Immature natural killer cell (primary cell): Measurements from ENCODE around the gene ZNF444. TPM values are rescaled to one million over a fixed set of nuclear protein-coding genes. Genes with fewer than 3 reads are reported as not detected.
"Not testable (repeated sequence)": the region's sequence is repeated elsewhere in the genome, so short reads cannot be mapped to it uniquely, and the experiment has no call there.

Experiments
- DNase-seq, 3 donors: peaks; one replicate each; pipeline ENCODE4 v3.0.0; 2022; ENCODE audit warnings: mixed read lengths in 1 of 3
- H3K27ac Mint-ChIP-seq, 6 donors: one replicate each; pipeline ENCODE4 v1.8.0; 2020; ENCODE audit warnings: mixed read lengths in 6 of 6, mild to moderate bottlenecking in 5 of 6, inconsistent platforms in 4 of 6, moderate library complexity in 3 of 6
- H3K27me3 Mint-ChIP-seq, 3 donors: one replicate each; pipeline ENCODE4 v1.8.0; 2020 to 2021; ENCODE audit warnings: low read depth in 3 of 3, mild to moderate bottlenecking in 3 of 3, mixed read lengths in 3 of 3, moderate library complexity in 3 of 3, inconsistent platforms in 1 of 3
- H3K36me3 Mint-ChIP-seq, 3 donors: one replicate each; pipeline ENCODE4 v1.8.0; 2020; ENCODE audit warnings: mixed read lengths in 3 of 3, inconsistent platforms in 2 of 3, mild to moderate bottlenecking in 2 of 3
- H3K4me1 Mint-ChIP-seq, 2 donors: one replicate each; pipeline ENCODE4 v1.8.0; 2020; ENCODE audit warnings: inconsistent platforms in 2 of 2, mild to moderate bottlenecking in 2 of 2, mixed read lengths in 2 of 2, moderate library complexity in 1 of 2
- H3K4me3 Mint-ChIP-seq, 5 donors: one replicate each; pipeline ENCODE4 v1.8.0; 2020; ENCODE audit warnings: mild to moderate bottlenecking in 5 of 5, mixed read lengths in 5 of 5, inconsistent platforms in 3 of 5, moderate library complexity in 3 of 5
- H3K9me3 Mint-ChIP-seq, 6 donors: one replicate each; pipeline ENCODE4 v1.8.0; 2020; ENCODE audit warnings: mild to moderate bottlenecking in 6 of 6, mixed read lengths in 6 of 6, inconsistent platforms in 4 of 6, moderate library complexity in 3 of 6
- polyA plus RNA-seq, 3 donors: library from polyadenylated mRNA; unstranded; fragments of 300-500 nt; fragmentation: Illumina TruSeq; gene quantifications; one replicate each; pipeline ENCODE4 v1.2.3, GENCODE V29; 2021

Gene ZNF444
- polyA plus RNA-seq, 3 donors from 2014 or later = 7.9 to 19.1 (median 9.0) TPM

- peaks cover 0 to 3% (median 0%) of the 10 kb centered on the region in 3 donors for H3K36me3 Mint-ChIP-seq
Observed at GRCh38 chr19:56101746-56102535, 39.1 kb upstream of the ZNF444 start.

GRCh38 chr19:56103027-56103614 lies 38.0 kb upstream of the ZNF444 start:
- no peak for DNase-seq
- H3K27ac Mint-ChIP-seq = peak overlapping the region in 1 of 6 donors; percentile 45
- peaks cover 0 to 9% (median 3%) of the 10 kb centered on the region in 3 donors for H3K27me3 Mint-ChIP-seq
- no peak overlapping the region for H3K4me3 Mint-ChIP-seq
- peaks cover 0 to 3% (median 0%) of the 10 kb centered on the region in 3 donors for H3K36me3 Mint-ChIP-seq
- H3K9me3 Mint-ChIP-seq = no peaks in the 10 kb centered on the region
- peaks cover 30 to 35% of the 10 kb centered on the region in 2 donors for H3K4me1 Mint-ChIP-seq

More at GRCh38 chr19:56101746-56102535, 39.1 kb upstream of the ZNF444 start:
- H3K27me3 Mint-ChIP-seq = peaks cover 0 to 8% (median 3%) of the 10 kb centered on the region in 3 donors
- DNase-seq = no peak
- peak overlapping the region in 2 of 6 donors; percentile 39 to 62 for H3K27ac Mint-ChIP-seq
- H3K4me3 Mint-ChIP-seq = no peak overlapping the region
- peaks cover 24 to 30% of the 10 kb centered on the region in 2 donors for H3K4me1 Mint-ChIP-seq
- no peaks in the 10 kb centered on the region for H3K9me3 Mint-ChIP-seq

GRCh38 chr19:56104423-56104822 lies 36.7 kb upstream of the ZNF444 start:
- H3K9me3 Mint-ChIP-seq = no peaks in the 10 kb centered on the region
- H3K4me1 Mint-ChIP-seq = peaks cover 42 to 45% of the 10 kb centered on the region in 2 donors
- no peak overlapping the region for H3K4me3 Mint-ChIP-seq

GRCh38 chr19:56105090-56105701 lies 35.9 kb upstream of the ZNF444 start:
- DNase-seq = peak; percentile 34 to 45 (median 43)
- H3K27me3 Mint-ChIP-seq = peaks cover 0 to 9% (median 3%) of the 10 kb centered on the region in 3 donors
- peak overlapping the region in 3 of 6 donors; percentile 21 to 39 (median 29) for H3K27ac Mint-ChIP-seq
- H3K4me1 Mint-ChIP-seq = peaks cover 44 to 45% of the 10 kb centered on the region in 2 donors
- H3K4me3 Mint-ChIP-seq = peak overlapping the region in 3 of 5 donors; percentile 13 to 46 (median 24)
- peaks cover 0 to 3% (median 0%) of the 10 kb centered on the region in 3 donors for H3K36me3 Mint-ChIP-seq
- no peaks in the 10 kb centered on the region for H3K9me3 Mint-ChIP-seq

More at GRCh38 chr19:56104423-56104822, 36.7 kb upstream of the ZNF444 start:
- DNase-seq = no peak
- peaks cover 0 to 9% (median 3%) of the 10 kb centered on the region in 3 donors for H3K27me3 Mint-ChIP-seq
- H3K27ac Mint-ChIP-seq = peak overlapping the region in 2 of 6 donors; percentile 13 to 20
- H3K36me3 Mint-ChIP-seq = peaks cover 0 to 3% (median 0%) of the 10 kb centered on the region in 3 donors

- DNase-seq, H3K9me3 Mint-ChIP-seq, H3K27me3 Mint-ChIP-seq, H3K36me3 Mint-ChIP-seq: not testable (repeated sequence)
- peak overlapping the region in 4 of 6 donors; percentile 24 to 66 (median 34) for H3K27ac Mint-ChIP-seq
- H3K4me3 Mint-ChIP-seq = peak overlapping the region in 2 of 5 donors; percentile 21 to 46
- peaks cover 51% of the 10 kb centered on the region in 2 donors for H3K4me1 Mint-ChIP-seq
Observed at GRCh38 chr19:56105831-56106396, 35.2 kb upstream of the ZNF444 start.

GRCh38 chr19:56106397-56106849 lies 34.7 kb upstream of the ZNF444 start:
- peaks cover 0 to 3% (median 0%) of the 10 kb centered on the region in 3 donors for H3K36me3 Mint-ChIP-seq
- H3K4me1 Mint-ChIP-seq = peaks cover 54% of the 10 kb centered on the region in 2 donors
- H3K27ac Mint-ChIP-seq = peak overlapping the region in 4 of 6 donors; percentile 39 to 79 (median 54)
- H3K9me3 Mint-ChIP-seq = no peaks in the 10 kb centered on the region
- H3K27me3 Mint-ChIP-seq = peaks cover 0 to 9% (median 3%) of the 10 kb centered on the region in 3 donors
- H3K4me3 Mint-ChIP-seq = peak overlapping the region in 2 of 5 donors; percentile 9 to 42
- DNase-seq = no peak

- no peak for DNase-seq
- Mint-ChIP-seq H3K4me1 (peaks cover 58 to 60% of the 10 kb centered on the region in 2 donors), H3K27ac (peak overlapping the region in 4 of 6 donors; percentile 42 to 79 (median 46))
Observed at GRCh38 chr19:56106993-56107392, 34.1 kb upstream of the ZNF444 start.

GRCh38 chr19:56107626-56108351 lies 33.3 kb upstream of the ZNF444 start:
- H3K36me3 Mint-ChIP-seq = no peaks in the 10 kb centered on the region
- no peaks in the 10 kb centered on the region for H3K9me3 Mint-ChIP-seq
- H3K27me3 Mint-ChIP-seq = peaks cover 0 to 8% (median 3%) of the 10 kb centered on the region in 3 donors
- peak overlapping the region in 2 of 6 donors; percentile 44 to 49 for H3K27ac Mint-ChIP-seq
- H3K4me3 Mint-ChIP-seq = no peak overlapping the region
- H3K4me1 Mint-ChIP-seq = peaks cover 63 to 68% of the 10 kb centered on the region in 2 donors
- no peak for DNase-seq

More at GRCh38 chr19:56106993-56107392, 34.1 kb upstream of the ZNF444 start:
- H3K9me3 Mint-ChIP-seq = no peaks in the 10 kb centered on the region
- no peak overlapping the region for H3K4me3 Mint-ChIP-seq
- peaks cover 0 to 9% (median 3%) of the 10 kb centered on the region in 3 donors for H3K27me3 Mint-ChIP-seq
- H3K36me3 Mint-ChIP-seq = no peaks in the 10 kb centered on the region

- peak overlapping the region in 3 of 6 donors; percentile 29 to 69 (median 62) for H3K27ac Mint-ChIP-seq
- DNase-seq = no peak
- no peaks in the 10 kb centered on the region for H3K9me3 Mint-ChIP-seq
- peaks cover 0 to 11% (median 3%) of the 10 kb centered on the region in 3 donors for H3K27me3 Mint-ChIP-seq
- no peaks in the 10 kb centered on the region for H3K36me3 Mint-ChIP-seq
- peaks cover 67 to 76% of the 10 kb centered on the region in 2 donors for H3K4me1 Mint-ChIP-seq
- peak overlapping the region in 1 of 5 donors; percentile 24 for H3K4me3 Mint-ChIP-seq
Observed at GRCh38 chr19:56108447-56109195, 32.5 kb upstream of the ZNF444 start.

- no peak for DNase-seq
- peaks cover 0 to 11% (median 3%) of the 10 kb centered on the region in 3 donors for H3K27me3 Mint-ChIP-seq
- no peaks in the 10 kb centered on the region for H3K9me3 Mint-ChIP-seq
- no peaks in the 10 kb centered on the region for H3K36me3 Mint-ChIP-seq
- no peak overlapping the region for H3K4me3 Mint-ChIP-seq
- peaks cover 71 to 76% of the 10 kb centered on the region in 2 donors for H3K4me1 Mint-ChIP-seq
- H3K27ac Mint-ChIP-seq = no peak overlapping the region
Observed at GRCh38 chr19:56109226-56109625, 31.9 kb upstream of the ZNF444 start.

- Mint-ChIP-seq H3K4me1 (peaks cover 67 to 72% of the 10 kb centered on the region in 2 donors), H3K27me3 (peaks cover 0 to 11% (median 4%) of the 10 kb centered on the region in 3 donors), H3K9me3 (no peaks in the 10 kb centered on the region), H3K27ac (peak overlapping the region; percentile 83 to 93 (median 90)), H3K36me3 (no peaks in the 10 kb centered on the region), H3K4me3 (peak overlapping the region in 2 of 5 donors; percentile 33 to 81)
- DNase-seq = no peak
Observed at GRCh38 chr19:56110515-56111448, 30.3 kb upstream of the ZNF444 start.
